Measurements from ENCODE around the gene ACTL6A.

DNA sequence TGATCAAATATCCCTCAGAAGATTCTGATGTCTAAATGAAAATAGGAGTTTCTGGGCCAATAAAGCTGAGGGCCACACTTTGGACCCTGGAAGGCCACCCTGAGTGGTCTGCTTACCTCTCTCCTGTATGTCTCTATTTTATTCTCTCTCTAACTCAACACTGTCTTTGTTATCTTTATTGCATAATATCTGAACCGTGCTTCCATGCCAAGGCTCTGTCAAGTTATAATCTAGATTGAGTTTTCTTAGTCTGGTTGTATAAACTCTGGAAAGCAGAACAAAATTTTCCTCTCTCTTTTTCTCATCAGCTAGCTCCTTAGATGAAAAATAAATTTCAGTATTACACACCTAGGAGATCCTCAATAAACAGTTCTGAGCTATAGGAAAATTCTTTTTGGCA lies 36.2 kb upstream of the ACTL6A start:
- TF ChIP-seq POLR2A (IDR thresholded peaks at IDR 0.05; ENCODE audit: borderline replicate concordance, extremely low read depth, insufficient read depth, insufficient read length) = no peak
- TF ChIP-seq JUND (IDR thresholded peaks at IDR 0.05) = no peak

Measured in HCT116 (cell line).